Neural progenitor cell (in vitro differentiated cells): ENCODE results near the gene TMEM214. TPM values are rescaled to one million over a fixed set of nuclear protein-coding genes. Genes with fewer than 3 reads are reported as not detected.

Experiments used
- DNase-seq: peaks from one replicate; pipeline ENCODE4 v3.0.0-alpha.2; 2016; ENCODE audit warnings: low spot score
- H2AFZ ChIP-seq: fragments of 200-600 bp; sonication (generic); replicated peaks from 2 replicates; pipeline ENCODE4 v1.6.1; 2016; ENCODE audit warnings: antibody characterized with exemption
- H3F3A ChIP-seq: fragments of 200-600 bp; sonication (generic); 2 replicates; pipeline ENCODE4 v1.6.1; 2016; ENCODE audit warnings: antibody characterized with exemption, low read depth
- H3K27ac ChIP-seq: fragments of 200-600 bp; sonication (generic); 2 replicates; pipeline ENCODE4 v1.5.1; 2016; ENCODE audit warnings: mild to moderate bottlenecking
- H3K27me3 ChIP-seq: fragments of 200-600 bp; sonication (generic); 2 replicates; pipeline ENCODE4 v1.6.1; 2016; ENCODE audit warnings: mild to moderate bottlenecking, moderate library complexity
- H3K36me3 ChIP-seq: fragments of 200-600 bp; sonication (generic); 2 replicates; pipeline ENCODE4 v1.5.1; 2016
- H3K4me1 ChIP-seq: fragments of 200-600 bp; sonication (generic); 2 replicates; pipeline ENCODE4 v1.6.1; 2016; ENCODE audit warnings: mixed run types
- H3K4me2 ChIP-seq: fragments of 200-600 bp; sonication (generic); 2 replicates; pipeline ENCODE4 v1.6.1; 2016
- H3K4me3 ChIP-seq: fragments of 200-600 bp; sonication (generic); 2 replicates; pipeline ENCODE4 v1.5.1; 2016
- H3K79me2 ChIP-seq: fragments of 200-600 bp; sonication (generic); 2 replicates; pipeline ENCODE4 v1.6.1; 2016; ENCODE audit warnings: low read depth
- H3K9ac ChIP-seq: fragments of 200-600 bp; sonication (generic); 2 replicates; pipeline ENCODE4 v1.6.1; 2016
- H3K9me3 ChIP-seq: fragments of 200-600 bp; sonication (generic); 2 replicates; pipeline ENCODE4 v1.5.1; 2016; ENCODE audit warnings: low read depth
- H4K20me1 ChIP-seq: fragments of 200-600 bp; sonication (generic); 2 replicates; pipeline ENCODE4 v1.6.1; 2016; ENCODE audit warnings: low read depth
- H3K27ac Mint-ChIP-seq: 3 replicates; pipeline ENCODE4 v1.8.0; 2021; ENCODE audit warnings: mixed read lengths
- H3K27me3 Mint-ChIP-seq: 2 replicates; pipeline ENCODE4 v1.8.0; 2022; ENCODE audit warnings: low read depth, mild to moderate bottlenecking, inconsistent platforms, moderate library complexity, mixed read lengths; ENCODE audit not compliant: insufficient read depth
- H3K36me3 Mint-ChIP-seq: 3 replicates; pipeline ENCODE4 v1.8.0; 2021; ENCODE audit warnings: mixed read lengths
- H3K4me1 Mint-ChIP-seq: 3 replicates; pipeline ENCODE4 v1.8.0; 2021; ENCODE audit warnings: mixed read lengths
- H3K4me3 Mint-ChIP-seq: 3 replicates; pipeline ENCODE4 v1.8.0; 2021; ENCODE audit warnings: mild to moderate bottlenecking, moderate library complexity, mixed read lengths
- H3K9me3 Mint-ChIP-seq: 3 replicates; pipeline ENCODE4 v1.8.0; 2020; ENCODE audit warnings: mixed read lengths
- EZH2 ChIP-seq: fragments of 200-600 bp; sonication (generic); IDR thresholded peaks from 2 replicates; pipeline ENCODE4 v1.6.1; 2017; ENCODE audit warnings: antibody characterized with exemption, mild to moderate bottlenecking, moderate library complexity
- EZH2phosphoT487 ChIP-seq: fragments of 200-600 bp; sonication (generic); IDR thresholded peaks from 2 replicates; pipeline ENCODE4 v1.6.1; 2017; ENCODE audit warnings: antibody characterized with exemption
- total RNA-seq: library from RNA; depleted of rRNA; stranded (reverse); fragments of >200 nt; gene quantifications from 2 replicates; pipeline ENCODE4 v1.2.3, GENCODE V29; 2015; ENCODE audit warnings: low replicate concordance
- TF ChIP-seq, protein P1 (sequence below): fragments of 200-600 bp; sonication (generic); IDR thresholded peaks from 2 replicates; pipeline ENCODE4 v1.5.1; 2017; ENCODE audit warnings: antibody characterized with exemption, mild to moderate bottlenecking

Gene TMEM214
- total RNA-seq, 1 donor from 2014 or later, result 18.1 TPM

DNA sequence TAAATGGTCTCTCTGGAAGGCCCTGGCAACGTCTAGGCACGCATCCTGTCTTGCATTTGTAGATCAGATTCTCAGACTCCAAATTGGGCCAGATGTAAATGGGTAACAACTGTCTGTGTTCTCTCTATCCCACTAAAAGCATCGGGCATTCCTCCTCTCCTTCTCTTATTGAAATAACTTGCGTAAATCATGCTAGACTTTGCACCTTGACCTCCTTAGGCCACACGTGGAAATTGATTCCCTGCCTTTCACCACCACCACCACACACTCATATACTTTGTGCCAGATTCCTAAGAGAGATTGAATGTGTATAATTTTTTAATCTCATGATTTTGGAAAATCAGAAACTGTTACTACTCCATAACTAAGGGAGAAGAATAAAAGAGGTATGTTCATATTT, 41.0 kb upstream of the TMEM214 start:
- no peaks in the 10 kb centered on the region for H3K9me3 Mint-ChIP-seq
- Histone ChIP-seq H3K36me3 (no peaks in the 10 kb centered on the region), H3K4me2 (no peak overlapping the region), H3K79me2 (no peaks in the 10 kb centered on the region), H3K27ac (no peak overlapping the region), H3K9me3 (no peaks in the 10 kb centered on the region), H3K9ac (no peak overlapping the region), H4K20me1 (peaks cover 19% of the 10 kb centered on the region), H2AFZ (no peak overlapping the region), H3K4me1 (no peaks in the 10 kb centered on the region), H3K27me3 (no peaks in the 10 kb centered on the region), H3F3A (no peaks in the 10 kb centered on the region), H3K4me3 (no peak overlapping the region)
- H3K36me3 Mint-ChIP-seq, result peaks cover 3% of the 10 kb centered on the region
- no peak overlapping the region for H3K27ac Mint-ChIP-seq
- H3K27me3 Mint-ChIP-seq, result peaks cover under 1% of the 10 kb centered on the region
- peaks cover 13% of the 10 kb centered on the region for H3K4me1 Mint-ChIP-seq
- no peak overlapping the region for H3K4me3 Mint-ChIP-seq
- TF ChIP-seq EZH2phosphoT487, result no peak
- TF ChIP-seq, protein P1, sequence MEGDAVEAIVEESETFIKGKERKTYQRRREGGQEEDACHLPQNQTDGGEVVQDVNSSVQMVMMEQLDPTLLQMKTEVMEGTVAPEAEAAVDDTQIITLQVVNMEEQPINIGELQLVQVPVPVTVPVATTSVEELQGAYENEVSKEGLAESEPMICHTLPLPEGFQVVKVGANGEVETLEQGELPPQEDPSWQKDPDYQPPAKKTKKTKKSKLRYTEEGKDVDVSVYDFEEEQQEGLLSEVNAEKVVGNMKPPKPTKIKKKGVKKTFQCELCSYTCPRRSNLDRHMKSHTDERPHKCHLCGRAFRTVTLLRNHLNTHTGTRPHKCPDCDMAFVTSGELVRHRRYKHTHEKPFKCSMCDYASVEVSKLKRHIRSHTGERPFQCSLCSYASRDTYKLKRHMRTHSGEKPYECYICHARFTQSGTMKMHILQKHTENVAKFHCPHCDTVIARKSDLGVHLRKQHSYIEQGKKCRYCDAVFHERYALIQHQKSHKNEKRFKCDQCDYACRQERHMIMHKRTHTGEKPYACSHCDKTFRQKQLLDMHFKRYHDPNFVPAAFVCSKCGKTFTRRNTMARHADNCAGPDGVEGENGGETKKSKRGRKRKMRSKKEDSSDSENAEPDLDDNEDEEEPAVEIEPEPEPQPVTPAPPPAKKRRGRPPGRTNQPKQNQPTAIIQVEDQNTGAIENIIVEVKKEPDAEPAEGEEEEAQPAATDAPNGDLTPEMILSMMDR, result no peak
- TF ChIP-seq EZH2, result no peak
- no peak for DNase-seq

DNA sequence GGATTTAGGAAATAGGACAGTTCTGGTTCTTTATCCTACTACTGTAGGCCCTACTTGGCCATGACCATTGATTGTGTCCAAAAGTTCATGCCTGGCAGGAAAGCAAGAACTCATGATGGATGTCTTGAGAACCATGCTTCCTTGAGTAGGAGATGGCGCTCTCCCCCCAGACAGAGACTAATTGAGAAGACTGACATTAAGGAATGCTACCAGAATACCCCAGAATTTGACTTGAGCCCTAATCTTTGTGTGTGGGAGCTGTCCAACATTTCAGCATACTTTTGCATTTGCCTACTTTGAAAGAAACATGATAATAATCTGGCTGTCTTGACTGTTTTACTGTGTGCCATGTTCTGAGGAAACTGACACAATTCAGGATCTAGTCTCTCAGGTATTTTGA, 39.0 kb upstream of the TMEM214 start:
- Histone ChIP-seq H3K4me3 (no peak overlapping the region), H3K36me3 (no peaks in the 10 kb centered on the region), H3K9ac (no peak overlapping the region), H3F3A (no peaks in the 10 kb centered on the region), H2AFZ (no peak overlapping the region), H3K4me1 (peaks cover 12% of the 10 kb centered on the region), H3K9me3 (no peaks in the 10 kb centered on the region), H3K4me2 (no peak overlapping the region), H3K79me2 (no peaks in the 10 kb centered on the region), H3K27ac (no peak overlapping the region), H4K20me1 (peaks cover 38% of the 10 kb centered on the region), H3K27me3 (no peaks in the 10 kb centered on the region)
- DNase-seq, result peak; percentile 40
- Mint-ChIP-seq H3K27ac (no peak overlapping the region), H3K4me1 (peaks cover 18% of the 10 kb centered on the region), H3K4me3 (no peak overlapping the region), H3K27me3 (peaks cover 2% of the 10 kb centered on the region), H3K9me3 (no peaks in the 10 kb centered on the region), H3K36me3 (peaks cover 2% of the 10 kb centered on the region)
- TF ChIP-seq EZH2, result no peak

DNA sequence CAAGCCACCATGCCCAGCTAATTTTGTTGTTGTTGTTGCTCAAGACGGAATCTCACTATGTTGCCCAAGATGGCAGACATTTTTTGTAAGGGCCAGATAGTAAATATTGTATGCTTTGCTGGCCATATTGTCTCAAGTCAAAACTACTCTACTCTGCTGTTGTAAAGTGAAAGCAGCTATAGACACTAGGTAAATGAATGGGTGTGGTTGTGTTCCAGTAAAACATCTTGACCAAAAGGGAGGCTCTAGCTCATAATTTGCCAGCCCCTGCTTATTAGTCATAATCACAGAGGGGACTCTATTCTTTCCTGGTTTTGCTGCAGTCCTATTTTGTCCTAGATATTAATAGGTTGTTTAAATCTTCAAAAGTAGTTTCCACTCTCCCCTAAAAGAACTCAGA, 37.8 kb upstream of the TMEM214 start:
- Mint-ChIP-seq H3K4me3 (no peak overlapping the region), H3K4me1 (peaks cover 10% of the 10 kb centered on the region), H3K36me3 (peaks cover 2% of the 10 kb centered on the region), H3K9me3 (no peaks in the 10 kb centered on the region), H3K27me3 (peaks cover 2% of the 10 kb centered on the region), H3K27ac (no peak overlapping the region)
- Histone ChIP-seq H3K4me1 (peaks cover 12% of the 10 kb centered on the region), H3K27me3 (no peaks in the 10 kb centered on the region), H3K4me3 (no peak overlapping the region), H2AFZ (no peak overlapping the region), H3K9me3 (no peaks in the 10 kb centered on the region), H3F3A (no peaks in the 10 kb centered on the region), H3K4me2 (no peak overlapping the region), H3K36me3 (no peaks in the 10 kb centered on the region), H3K9ac (no peak overlapping the region), H4K20me1 (peaks cover 41% of the 10 kb centered on the region), H3K27ac (no peak overlapping the region), H3K79me2 (no peaks in the 10 kb centered on the region)
- no peak for TF ChIP-seq EZH2
- TF ChIP-seq, protein P1, result no peak
- TF ChIP-seq EZH2phosphoT487, result no peak
- no peak for DNase-seq

DNA sequence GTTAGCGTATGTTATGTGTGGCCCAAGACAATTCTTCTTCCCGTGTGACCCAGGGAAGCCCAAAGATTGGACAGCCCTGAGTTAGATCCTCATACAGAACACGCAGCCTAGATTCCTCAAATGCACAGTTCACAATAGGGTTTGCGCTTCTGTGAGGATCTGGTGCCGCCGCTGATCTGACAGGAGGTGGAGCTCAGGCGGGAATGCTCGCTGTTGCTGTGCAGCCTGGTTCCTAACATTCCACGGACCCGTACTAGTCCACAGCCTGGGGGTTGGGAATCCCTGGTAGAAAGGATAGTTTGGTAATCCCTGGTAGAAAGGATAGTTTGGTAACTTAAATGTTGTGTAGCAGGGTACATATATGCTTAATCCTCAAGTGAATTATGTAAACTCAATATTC, 35.4 kb upstream of the TMEM214 start:
- TF ChIP-seq, protein P1, result no peak
- no peak for TF ChIP-seq EZH2
- TF ChIP-seq EZH2phosphoT487, result no peak
- no peak overlapping the region for H2AFZ ChIP-seq
- Mint-ChIP-seq H3K9me3 (no peaks in the 10 kb centered on the region), H3K27ac (peak overlapping the region; percentile 34), H3K27me3 (peaks cover 2% of the 10 kb centered on the region), H3K36me3 (no peaks in the 10 kb centered on the region), H3K4me3 (no peak overlapping the region), H3K4me1 (peaks cover 10% of the 10 kb centered on the region)
- H3K4me1 ChIP-seq, result peaks cover 12% of the 10 kb centered on the region
- H3K79me2 ChIP-seq, result no peaks in the 10 kb centered on the region
- no peaks in the 10 kb centered on the region for H3K27me3 ChIP-seq
- peaks cover 34% of the 10 kb centered on the region for H4K20me1 ChIP-seq
- H3K36me3 ChIP-seq, result no peaks in the 10 kb centered on the region
- no peaks in the 10 kb centered on the region for H3F3A ChIP-seq
- no peak overlapping the region for H3K27ac ChIP-seq
- H3K4me3 ChIP-seq, result no peak overlapping the region
- DNase-seq, result peak; percentile 61
- no peaks in the 10 kb centered on the region for H3K9me3 ChIP-seq
- H3K9ac ChIP-seq, result no peak overlapping the region
- peak overlapping the region; percentile 15 for H3K4me2 ChIP-seq
